ENCODE measurements around the gene SPAG6.
A peak's percentile ranks its signal among the peaks of the same experiment; 100 is the strongest.

Gene SPAG6

DNA sequence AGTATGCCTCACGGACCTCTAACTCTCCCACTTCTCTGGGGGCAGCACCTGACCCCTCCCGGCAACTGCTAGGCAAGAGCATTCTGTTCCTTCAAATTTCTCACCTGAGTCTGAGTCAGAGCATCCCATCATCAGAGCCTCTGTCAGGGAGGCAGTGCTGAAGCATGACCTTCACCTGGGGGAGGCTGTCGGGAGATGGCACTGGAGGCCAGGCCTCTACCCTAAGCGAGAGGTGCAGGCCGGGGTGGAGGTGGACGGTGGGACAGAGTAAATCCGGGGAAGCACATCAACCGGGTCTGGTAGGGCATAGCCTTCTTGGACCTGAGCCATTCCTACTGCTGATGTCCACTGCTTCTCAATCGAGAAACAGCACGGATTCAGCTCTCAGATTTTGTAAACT is 90.4 kb downstream of the SPAG6 start:
- Histone ChIP-seq H3K4me3 (ENCODE audit: insufficient read depth, low read length, poor library complexity, severe bottlenecking) (no peak overlapping the region), H3K36me3 (ENCODE audit: low read length) (no peaks in the 10 kb centered on the region), H3K9me2 (replicated peaks; ENCODE audit: insufficient read depth, low read length) (no peaks in the 10 kb centered on the region), H3K27ac (ENCODE audit: low read depth, low read length) (no peak overlapping the region), H3K9ac (ENCODE audit: low read length) (no peak overlapping the region), H4K20me1 (ENCODE audit: low read depth, low read length) (no peaks in the 10 kb centered on the region), H3K9me3 (ENCODE audit: insufficient read depth, low read length) (no peaks in the 10 kb centered on the region), H3K4me2 (ENCODE audit: low read depth, low read length, poor library complexity, severe bottlenecking) (no peak overlapping the region), H3K79me2 (ENCODE audit: insufficient read depth, low read length) (no peaks in the 10 kb centered on the region), H2AFZ (ENCODE audit: low read depth, low read length, severe bottlenecking) (no peak overlapping the region), H3F3A (ENCODE audit: insufficient read depth) (no peaks in the 10 kb centered on the region), H3K27me3 (ENCODE audit: low read length) (no peaks in the 10 kb centered on the region)
- TF ChIP-seq, protein P1, sequence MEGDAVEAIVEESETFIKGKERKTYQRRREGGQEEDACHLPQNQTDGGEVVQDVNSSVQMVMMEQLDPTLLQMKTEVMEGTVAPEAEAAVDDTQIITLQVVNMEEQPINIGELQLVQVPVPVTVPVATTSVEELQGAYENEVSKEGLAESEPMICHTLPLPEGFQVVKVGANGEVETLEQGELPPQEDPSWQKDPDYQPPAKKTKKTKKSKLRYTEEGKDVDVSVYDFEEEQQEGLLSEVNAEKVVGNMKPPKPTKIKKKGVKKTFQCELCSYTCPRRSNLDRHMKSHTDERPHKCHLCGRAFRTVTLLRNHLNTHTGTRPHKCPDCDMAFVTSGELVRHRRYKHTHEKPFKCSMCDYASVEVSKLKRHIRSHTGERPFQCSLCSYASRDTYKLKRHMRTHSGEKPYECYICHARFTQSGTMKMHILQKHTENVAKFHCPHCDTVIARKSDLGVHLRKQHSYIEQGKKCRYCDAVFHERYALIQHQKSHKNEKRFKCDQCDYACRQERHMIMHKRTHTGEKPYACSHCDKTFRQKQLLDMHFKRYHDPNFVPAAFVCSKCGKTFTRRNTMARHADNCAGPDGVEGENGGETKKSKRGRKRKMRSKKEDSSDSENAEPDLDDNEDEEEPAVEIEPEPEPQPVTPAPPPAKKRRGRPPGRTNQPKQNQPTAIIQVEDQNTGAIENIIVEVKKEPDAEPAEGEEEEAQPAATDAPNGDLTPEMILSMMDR (IDR thresholded peaks at IDR 0.05; ENCODE audit: insufficient read depth, low read length, poor library complexity, severe bottlenecking): no peak
- no peak for TF ChIP-seq EZH2phosphoT487 (conservative IDR thresholded peaks at IDR 0.05; ENCODE audit: low read length)

DNA sequence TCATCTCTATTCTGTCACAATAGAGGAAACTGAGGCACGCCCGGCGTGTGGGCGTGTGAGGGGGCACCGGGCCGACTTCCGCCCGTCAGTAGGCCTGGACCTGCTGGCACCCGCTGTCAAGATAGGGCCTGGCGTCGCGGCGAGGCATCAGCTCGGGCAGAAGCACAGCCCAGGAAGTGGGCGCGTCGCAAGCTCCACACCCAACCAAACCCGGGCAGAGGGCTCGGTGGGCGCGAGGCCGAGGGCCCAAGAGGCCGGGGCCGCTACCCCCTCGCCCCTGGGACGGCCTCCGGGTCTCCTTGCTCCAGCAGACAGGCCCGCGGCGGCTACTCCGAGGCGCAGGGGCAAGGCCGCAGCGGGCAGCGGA is 91.2 kb downstream of the SPAG6 start:
- H3K36me3 ChIP-seq (ENCODE audit: low read length): no peaks in the 10 kb centered on the region
- H2AFZ ChIP-seq (ENCODE audit: low read depth, low read length, severe bottlenecking): peak overlapping the region; percentile 97
- H3K9me2 ChIP-seq (replicated peaks; ENCODE audit: insufficient read depth, low read length): no peaks in the 10 kb centered on the region
- no peaks in the 10 kb centered on the region for H3F3A ChIP-seq (ENCODE audit: insufficient read depth)
- no peaks in the 10 kb centered on the region for H3K27me3 ChIP-seq (ENCODE audit: low read length)
- H3K9me3 ChIP-seq (ENCODE audit: insufficient read depth, low read length): no peaks in the 10 kb centered on the region
- H4K20me1 ChIP-seq (ENCODE audit: low read depth, low read length): no peaks in the 10 kb centered on the region
- no peaks in the 10 kb centered on the region for H3K79me2 ChIP-seq (ENCODE audit: insufficient read depth, low read length)
- H3K4me3 ChIP-seq (ENCODE audit: insufficient read depth, low read length, poor library complexity, severe bottlenecking): peak overlapping the region; percentile 57
- H3K4me2 ChIP-seq (ENCODE audit: low read depth, low read length, poor library complexity, severe bottlenecking): peak overlapping the region; percentile 71
- no peak overlapping the region for H3K27ac ChIP-seq (ENCODE audit: low read depth, low read length)
- TF ChIP-seq, protein P1 (IDR thresholded peaks at IDR 0.05; ENCODE audit: insufficient read depth, low read length, poor library complexity, severe bottlenecking): no peak
- TF ChIP-seq EZH2phosphoT487 (conservative IDR thresholded peaks at IDR 0.05; ENCODE audit: low read length): no peak
- peak overlapping the region; percentile 56 for H3K9ac ChIP-seq (ENCODE audit: low read length)

DNA sequence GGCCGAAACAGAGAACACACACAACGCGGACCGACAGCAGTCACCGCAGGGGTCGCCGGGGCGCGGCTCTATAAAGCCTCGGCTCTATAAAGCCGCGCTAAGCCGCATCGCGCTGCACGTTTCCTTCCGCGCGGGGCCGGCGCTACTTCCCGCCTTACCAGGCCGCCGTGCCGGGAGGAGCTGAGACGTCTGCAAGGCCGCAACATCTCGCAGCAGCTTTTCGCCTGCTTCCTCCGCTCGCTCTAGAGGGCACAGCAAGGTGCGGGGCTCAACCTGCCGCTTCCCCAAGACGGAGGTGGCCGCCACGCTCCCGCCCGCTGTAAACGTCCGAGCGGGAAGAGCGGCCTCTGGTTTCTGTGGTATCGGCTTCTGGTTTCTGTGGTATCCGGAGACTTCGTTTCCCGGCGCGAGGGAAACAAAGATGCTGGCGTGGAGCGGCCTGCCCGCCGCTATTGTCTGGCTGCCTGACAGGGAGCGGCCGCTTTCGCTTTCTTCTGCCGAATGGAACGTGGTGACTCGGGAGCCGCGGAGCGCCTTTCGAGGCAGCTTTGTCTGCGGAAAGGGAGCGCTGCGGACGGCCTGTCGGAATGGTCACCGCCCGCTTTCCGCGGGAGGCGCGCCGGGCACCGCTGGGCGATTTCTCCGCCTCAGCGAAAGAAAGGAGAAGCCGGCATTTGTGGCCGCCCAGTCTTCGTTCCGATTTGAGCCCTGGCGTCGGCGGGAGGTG is 91.8 kb downstream of the SPAG6 start:
- peak overlapping the region; percentile 56 for H3K9ac ChIP-seq (ENCODE audit: low read length)
- H3K9me3 ChIP-seq (ENCODE audit: insufficient read depth, low read length): no peaks in the 10 kb centered on the region
- 0 out of 2 replicates have a peak, but pooled peaks have one; percentile 70 for TF ChIP-seq EZH2phosphoT487 (conservative IDR thresholded peaks at IDR 0.05; ENCODE audit: low read length)
- TF ChIP-seq, protein P1 (IDR thresholded peaks at IDR 0.05; ENCODE audit: insufficient read depth, low read length, poor library complexity, severe bottlenecking): no peak
- no peaks in the 10 kb centered on the region for H4K20me1 ChIP-seq (ENCODE audit: low read depth, low read length)
- H3K27ac ChIP-seq (ENCODE audit: low read depth, low read length): no peak overlapping the region
- H3F3A ChIP-seq (ENCODE audit: insufficient read depth): no peaks in the 10 kb centered on the region
- H3K4me2 ChIP-seq (ENCODE audit: low read depth, low read length, poor library complexity, severe bottlenecking): peak overlapping the region; percentile 71
- H3K36me3 ChIP-seq (ENCODE audit: low read length): no peaks in the 10 kb centered on the region
- peak overlapping the region; percentile 97 for H2AFZ ChIP-seq (ENCODE audit: low read depth, low read length, severe bottlenecking)
- H3K79me2 ChIP-seq (ENCODE audit: insufficient read depth, low read length): no peaks in the 10 kb centered on the region
- peak overlapping the region; percentile 57 for H3K4me3 ChIP-seq (ENCODE audit: insufficient read depth, low read length, poor library complexity, severe bottlenecking)
- no peaks in the 10 kb centered on the region for H3K9me2 ChIP-seq (replicated peaks; ENCODE audit: insufficient read depth, low read length)
- no peaks in the 10 kb centered on the region for H3K27me3 ChIP-seq (ENCODE audit: low read length)

Data from SU-DHL-6 (cell line).